Sigmoid colon (tissue), 7 donors: ENCODE results near the gene C1orf52. TPM values are rescaled to one million over a fixed set of nuclear protein-coding genes. Genes with fewer than 3 reads are reported as not detected.

ENCODE experiments used
- DNase-seq: peaks from one replicate; pipeline ENCODE4 v3.0.0-alpha.2; 2019
- H3K27ac ChIP-seq, 4 donors: fragments of 200-600 bp; sonication (generic); one replicate each; pipeline ENCODE4 v1.5.1; 2016 to 2019; ENCODE audit warnings: mild to moderate bottlenecking in 1 of 4
- H3K27me3 ChIP-seq, 3 donors: fragments of 200-600 bp; sonication (generic); one replicate each; pipeline ENCODE4 v1.5.1; 2019; ENCODE audit warnings: mild to moderate bottlenecking in 1 of 3
- H3K36me3 ChIP-seq, 4 donors: fragments of 200-600 bp; sonication (generic); one replicate each; pipeline ENCODE4 v1.5.1; 2016 to 2019
- H3K4me1 ChIP-seq, 4 donors: fragments of 200-600 bp; sonication (generic); one replicate each; pipeline ENCODE4 v1.5.1; 2017 to 2019
- H3K4me3 ChIP-seq, 4 donors: fragments of 200-600 bp; sonication (generic); one replicate each; pipeline ENCODE4 v1.5.1; 2017 to 2019; ENCODE audit warnings: mild to moderate bottlenecking in 2 of 4, moderate library complexity in 1 of 4
- H3K9me3 ChIP-seq, 4 donors: fragments of 200-600 bp in 3 of 4; sonication (generic) in 3 of 4; one replicate each; pipeline versions ENCODE4 v1.5.1 to v1.6.1; 2013 to 2019
- EP300 ChIP-seq, 4 donors: sonication (generic); formaldehyde crosslinking; IDR thresholded peaks; one replicate each; pipeline ENCODE4 v1.6.1; 2017; ENCODE audit warnings: antibody characterized with exemption in 4 of 4
- POLR2A ChIP-seq, 2 donors: fragments of 450-650 bp; IDR thresholded peaks; one replicate each; pipeline ENCODE4 v1.6.1; 2016; ENCODE audit warnings: antibody characterized with exemption in 2 of 2, mild to moderate bottlenecking in 2 of 2, moderate library complexity in 2 of 2
- POLR2AphosphoS5 ChIP-seq, 4 donors: sonication (generic); formaldehyde crosslinking; IDR thresholded peaks; one replicate each; pipeline ENCODE4 v1.6.1; 2017; ENCODE audit warnings: antibody characterized with exemption in 4 of 4
- WGBS, 2 donors: extraction: QIAGEN DNeasy Blood & Tissue Kit; methylation state at CpG; one replicate each; pipeline ENCODE4 v1.1.7; 2013; 5-methylcytosine and 5-hydroxymethylcytosine counted together
- intact Hi-C: fragments of 100-400 bp; cut with DNase I; formaldehyde crosslinking; loops from one replicate; pipeline ENCODE4 v1.15.1; 2023
- polyA plus RNA-seq, 3 donors: library from polyadenylated mRNA; stranded (reverse); fragments of 200-250 nt; gene quantifications; one replicate each; pipeline ENCODE4 v1.2.3, GENCODE V29; 2013
- total RNA-seq, 4 donors: library from RNA; depleted of rRNA; stranded (reverse); fragments of >200 nt; gene quantifications; one replicate each; pipeline ENCODE4 v1.1.0, GENCODE V29; 2016
- TF ChIP-seq, protein P1 (sequence below), 4 experiments: fragments of 450-650 bp in 3 of 4; fragments of 200-600 bp in 1 of 4; IDR thresholded peaks; one replicate each; pipeline ENCODE4 v1.5.1; 2016 to 2019; ENCODE audit warnings: antibody characterized with exemption in 4 of 4, mild to moderate bottlenecking in 3 of 4, moderate library complexity in 2 of 4
- donor health status: healthy with polysubstance abuse.
- donor health status: Bipolar disorder and iron deficiency.
- donor health status: healthy.

Gene C1orf52
- total and polyA plus RNA-seq, 7 donors: 8.9 to 31.1 (median 18.5) TPM

GRCh38 chr1:85279458-85280080 is 20.1 kb upstream of the C1orf52 start:
- WGBS, 2 donors: 59 to 74% methylated on average over 10 of the region's 10 CpGs
- DNase-seq: no peak
- Histone ChIP-seq H3K4me3 (no peak overlapping the region), H3K27me3 (no peaks in the 10 kb centered on the region), H3K9me3 (no peaks in the 10 kb centered on the region), H3K27ac (peak overlapping the region; percentile 46 to 96 (median 49)), H3K4me1 (peaks cover 0 to 21% (median 14%) of the 10 kb centered on the region in 4 donors), H3K36me3 (no peaks in the 10 kb centered on the region)
- intact Hi-C loops: no loop called here
- TF ChIP-seq POLR2AphosphoS5 (IDR thresholded peaks at IDR 0.05): no peak
- TF ChIP-seq, protein P1, sequence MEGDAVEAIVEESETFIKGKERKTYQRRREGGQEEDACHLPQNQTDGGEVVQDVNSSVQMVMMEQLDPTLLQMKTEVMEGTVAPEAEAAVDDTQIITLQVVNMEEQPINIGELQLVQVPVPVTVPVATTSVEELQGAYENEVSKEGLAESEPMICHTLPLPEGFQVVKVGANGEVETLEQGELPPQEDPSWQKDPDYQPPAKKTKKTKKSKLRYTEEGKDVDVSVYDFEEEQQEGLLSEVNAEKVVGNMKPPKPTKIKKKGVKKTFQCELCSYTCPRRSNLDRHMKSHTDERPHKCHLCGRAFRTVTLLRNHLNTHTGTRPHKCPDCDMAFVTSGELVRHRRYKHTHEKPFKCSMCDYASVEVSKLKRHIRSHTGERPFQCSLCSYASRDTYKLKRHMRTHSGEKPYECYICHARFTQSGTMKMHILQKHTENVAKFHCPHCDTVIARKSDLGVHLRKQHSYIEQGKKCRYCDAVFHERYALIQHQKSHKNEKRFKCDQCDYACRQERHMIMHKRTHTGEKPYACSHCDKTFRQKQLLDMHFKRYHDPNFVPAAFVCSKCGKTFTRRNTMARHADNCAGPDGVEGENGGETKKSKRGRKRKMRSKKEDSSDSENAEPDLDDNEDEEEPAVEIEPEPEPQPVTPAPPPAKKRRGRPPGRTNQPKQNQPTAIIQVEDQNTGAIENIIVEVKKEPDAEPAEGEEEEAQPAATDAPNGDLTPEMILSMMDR (IDR thresholded peaks at IDR 0.05): no peak
- no peak for TF ChIP-seq EP300 (IDR thresholded peaks at IDR 0.05)
- no peak for TF ChIP-seq POLR2A (IDR thresholded peaks at IDR 0.05)

- Histone ChIP-seq H3K27ac (peak overlapping the region; percentile 46 to 96 (median 49)), H3K9me3 (no peaks in the 10 kb centered on the region), H3K36me3 (no peaks in the 10 kb centered on the region), H3K4me1 (peaks cover 0 to 27% (median 20%) of the 10 kb centered on the region in 4 donors), H3K27me3 (no peaks in the 10 kb centered on the region), H3K4me3 (no peak overlapping the region)
- 1 to 11% methylated on average over 2 of the region's 2 CpGs for WGBS, 2 donors
- intact Hi-C loops: no loop called here
- DNase-seq: no peak
- TF ChIP-seq, protein P1 (IDR thresholded peaks at IDR 0.05): no peak
- peak in 2 of 4 donors; percentile 8 to 59 for TF ChIP-seq POLR2AphosphoS5 (IDR thresholded peaks at IDR 0.05)
Measured at GRCh38 chr1:85278853-85279314, 19.4 kb upstream of the C1orf52 start.

GRCh38 chr1:85277802-85278201 is 18.3 kb upstream of the C1orf52 start:
- peaks cover 0 to 35% (median 29%) of the 10 kb centered on the region in 4 donors for H3K4me1 ChIP-seq
- DNase-seq: no peak
- H3K4me3 ChIP-seq: no peak overlapping the region
- WGBS, 2 donors: 90 to 95% methylated on average over 4 of the region's 4 CpGs
- intact Hi-C loops: no loop called here
- no peaks in the 10 kb centered on the region for H3K27me3 ChIP-seq
- TF ChIP-seq POLR2AphosphoS5 (IDR thresholded peaks at IDR 0.05) (no peak), EP300 (IDR thresholded peaks at IDR 0.05) (no peak), POLR2A (IDR thresholded peaks at IDR 0.05) (no peak)
- TF ChIP-seq, protein P1 (IDR thresholded peaks at IDR 0.05): no peak
- peak overlapping the region; percentile 48 to 98 (median 96) for H3K27ac ChIP-seq
- no peaks in the 10 kb centered on the region for H3K36me3 ChIP-seq
- no peaks in the 10 kb centered on the region for H3K9me3 ChIP-seq

- Histone ChIP-seq H3K27me3 (no peaks in the 10 kb centered on the region), H3K27ac (peak overlapping the region; percentile 95 to 98 (median 96)), H3K4me1 (peaks cover 0 to 39% (median 31%) of the 10 kb centered on the region in 4 donors), H3K36me3 (no peaks in the 10 kb centered on the region), H3K9me3 (no peaks in the 10 kb centered on the region), H3K4me3 (peak overlapping the region; percentile 74 to 96 (median 95))
- intact Hi-C loops: no loop called here
- peak in 1 of 2 donors; percentile 60 for TF ChIP-seq POLR2A (IDR thresholded peaks at IDR 0.05)
- TF ChIP-seq, protein P1 (IDR thresholded peaks at IDR 0.05): no peak
- TF ChIP-seq EP300 (IDR thresholded peaks at IDR 0.05): no peak
- 55 to 62% methylated on average over 11 of the region's 11 CpGs for WGBS, 2 donors
- no peak for DNase-seq
Measured at GRCh38 chr1:85276978-85277639, 17.6 kb upstream of the C1orf52 start.
